ENCODE results near the gene TYMS.

- TF ChIP-seq EZH2 (IDR thresholded peaks at IDR 0.05; ENCODE audit: low read depth): no peak
- TF ChIP-seq CTCF (conservative IDR thresholded peaks at IDR 0.05): no peak
Measured at GRCh38 chr18:715626-716025, 58.2 kb downstream of the TYMS start.
